Erythroblast (primary cell): ENCODE results near the gene ETFBKMT.

Source experiments
- GATA1 ChIP-seq: IDR thresholded peaks from 2 replicates; pipeline ENCODE4 v1.6.1; 2011; ENCODE audit warnings: low read depth, mild to moderate bottlenecking, control low read depth, low read length, moderate library complexity
- POLR2A ChIP-seq: IDR thresholded peaks from 2 replicates; pipeline ENCODE4 v1.6.1; 2011; ENCODE audit warnings: mild to moderate bottlenecking, low read length

DNA sequence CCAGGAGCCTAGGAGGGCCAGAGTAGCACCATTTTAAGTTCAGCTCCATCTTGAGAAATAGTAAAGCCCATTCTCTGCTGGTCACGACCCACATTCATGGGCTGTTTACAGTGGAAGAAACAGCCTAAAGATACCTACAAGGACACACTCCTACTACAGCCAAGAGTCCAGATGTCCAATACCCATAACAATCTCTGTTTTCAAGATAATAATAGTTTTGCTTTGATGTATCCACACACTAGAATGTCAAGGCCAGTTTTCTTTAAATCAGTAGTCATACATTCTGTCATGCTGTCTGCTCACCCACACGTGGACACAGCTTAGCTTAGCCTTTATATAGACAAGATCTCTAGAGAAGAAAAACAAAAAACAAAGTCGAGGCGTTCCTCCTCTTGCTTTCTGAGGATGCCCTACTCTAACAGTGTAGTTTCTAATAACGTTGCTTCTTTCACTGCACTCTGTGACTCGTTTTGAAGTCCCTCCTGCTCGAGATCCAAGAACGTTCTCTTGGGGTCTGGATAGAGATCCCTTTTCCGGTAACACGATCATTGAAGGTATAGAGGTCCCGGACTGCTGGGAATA is 17.9 kb upstream of the ETFBKMT start:
- TF ChIP-seq POLR2A (no peak), GATA1 (no peak)
